ENCODE measurements around the gene HBQ1.

DNA sequence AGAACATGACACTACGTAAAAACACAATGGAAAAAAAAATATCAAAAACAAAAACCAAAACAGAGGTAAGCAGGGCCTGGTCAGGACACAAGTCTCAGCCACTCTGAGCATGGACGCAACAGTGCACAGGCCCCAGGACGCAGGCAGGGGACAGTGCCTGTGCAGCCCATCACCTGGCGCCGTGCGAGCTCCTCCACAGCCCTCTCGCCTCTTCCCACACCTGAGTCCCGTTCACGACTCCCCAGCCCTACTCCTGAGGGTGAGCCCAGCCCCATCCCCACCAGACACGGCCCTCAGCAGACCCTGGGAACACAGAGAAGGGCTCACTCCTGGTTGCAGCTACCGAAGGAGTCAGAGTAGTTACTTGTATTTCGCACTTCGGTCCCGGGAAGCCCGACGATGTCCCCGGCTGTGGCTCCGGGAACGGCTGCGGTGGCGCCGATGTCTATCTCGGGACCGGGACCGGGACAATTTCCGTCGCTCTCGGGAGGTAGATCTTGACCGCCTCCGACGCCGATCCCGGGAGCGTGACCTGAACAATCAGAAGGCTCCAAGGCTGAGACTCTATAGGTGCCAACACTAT is 9.4 kb downstream of the HBQ1 start:
- TF ChIP-seq CTCF (IDR thresholded peaks at IDR 0.05) (no peak), POLR2A (IDR thresholded peaks at IDR 0.05) (no peak)

Data from thyroid gland (tissue), 4 donors.